Measurements from ENCODE around the gene VWDE.
"Not testable (repeated sequence)": the region's sequence is repeated elsewhere in the genome, so short reads cannot be mapped to it uniquely, and the experiment has no call there.

Gene VWDE

GRCh38 chr7:12401538-12402364 is 1.9 kb downstream of the VWDE start:
- no peak for DNase-seq (ENCODE audit: low read depth)

DNA sequence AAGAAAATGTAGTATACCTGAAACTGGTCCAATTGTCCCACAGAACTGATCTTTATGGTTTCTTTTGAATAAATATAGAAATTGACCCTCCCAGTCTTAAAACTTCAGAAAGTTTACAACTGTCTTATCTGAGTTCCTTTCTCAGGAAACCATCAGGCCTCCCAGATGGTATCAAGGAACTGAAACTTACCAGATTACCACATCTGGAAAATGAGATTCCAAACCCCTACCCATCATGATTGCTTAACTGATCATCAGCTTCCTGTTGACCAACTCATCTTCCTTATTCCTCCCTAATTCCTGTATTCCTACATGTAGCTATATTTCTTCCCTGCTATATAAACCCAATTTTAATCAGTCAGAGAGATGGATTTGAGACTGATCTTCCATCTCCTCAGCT is 5.5 kb downstream of the VWDE start:
- DNase-seq (ENCODE audit: low read depth), result no peak

GRCh38 chr7:12397671-12398070 is 6.0 kb downstream of the VWDE start:
- no peak for DNase-seq (ENCODE audit: low read depth)

- DNase-seq (ENCODE audit: low read depth), result not testable (repeated sequence)
Measured at GRCh38 chr7:12396670-12397069, 7.0 kb downstream of the VWDE start.

DNA sequence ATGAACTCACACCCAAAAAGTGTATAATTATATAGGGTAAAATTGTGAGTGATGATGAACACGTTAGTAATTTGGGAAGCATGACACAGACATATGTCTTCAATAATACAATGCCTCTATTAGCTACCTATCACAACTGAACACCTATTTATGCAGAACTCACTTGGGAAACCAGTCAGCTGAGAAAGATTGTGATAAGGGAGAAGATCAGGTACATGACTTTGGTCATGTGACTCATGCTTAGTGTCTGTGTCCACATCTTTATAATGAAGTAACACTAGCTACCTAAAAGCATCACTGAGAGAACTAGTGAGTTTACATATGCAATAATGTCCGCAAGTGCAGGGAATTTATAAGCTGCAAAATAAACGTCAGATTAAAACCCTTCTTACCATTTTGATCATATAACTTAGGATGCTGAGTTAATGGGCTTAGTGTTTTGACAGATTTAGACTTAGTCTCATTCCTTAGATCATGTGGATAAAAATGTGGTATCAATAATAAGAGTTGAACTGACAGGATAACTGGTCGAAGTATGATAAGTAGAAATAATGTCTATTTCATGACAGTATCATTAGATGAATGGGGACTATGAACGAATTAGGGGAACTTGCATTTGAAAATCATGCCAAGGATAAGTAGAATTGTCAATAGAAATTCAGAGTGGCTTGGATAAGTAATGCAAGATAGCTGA is 11.6 kb downstream of the VWDE start:
- no peak for DNase-seq (ENCODE audit: low read depth)

- DNase-seq (ENCODE audit: low read depth), result peak; percentile 50
Measured at GRCh38 chr7:12389089-12389700, 14.5 kb downstream of the VWDE start.

DNA sequence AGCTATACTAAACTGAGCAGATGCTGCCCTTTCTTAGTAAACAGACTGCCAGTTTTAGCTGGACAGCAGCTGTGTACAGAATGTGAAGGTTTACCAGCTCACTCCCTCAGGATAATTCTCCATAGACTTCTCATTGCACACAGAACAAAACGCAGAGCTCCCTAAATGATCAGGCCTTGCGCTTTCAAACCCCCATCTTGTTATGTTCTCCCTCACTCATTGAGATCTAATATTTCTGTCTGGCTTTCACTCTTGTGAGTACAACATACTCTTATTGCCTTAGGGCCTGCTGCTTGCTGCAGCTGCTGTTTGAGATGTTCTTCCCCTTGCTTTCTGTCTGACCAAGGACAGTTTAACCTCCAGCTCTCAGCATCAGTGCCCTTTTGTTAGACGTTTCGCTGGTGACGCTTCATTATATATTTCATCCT is 17.3 kb downstream of the VWDE start:
- no peak for DNase-seq (ENCODE audit: low read depth)

DNA sequence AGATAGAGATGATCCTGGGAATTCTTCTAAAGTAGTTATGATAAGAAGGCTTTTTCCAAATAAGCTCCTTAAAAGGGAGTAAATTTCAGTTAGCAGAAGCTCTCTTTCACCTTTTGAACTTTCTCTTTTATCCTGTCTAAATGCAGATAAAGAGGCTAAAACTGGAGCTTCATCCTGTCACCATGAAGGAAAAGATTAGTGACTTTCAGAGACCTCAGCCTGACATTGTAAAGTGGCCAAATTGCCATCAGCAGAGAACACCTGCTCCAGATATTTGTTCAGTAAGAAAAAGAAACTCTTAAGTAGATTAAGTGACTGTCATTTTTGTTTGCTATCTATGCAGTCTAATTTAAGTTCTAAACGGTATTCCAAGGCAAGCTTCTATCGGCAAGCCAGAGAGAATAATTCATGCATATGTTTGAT is 18.3 kb downstream of the VWDE start:
- no peak for DNase-seq (ENCODE audit: low read depth)

DNA sequence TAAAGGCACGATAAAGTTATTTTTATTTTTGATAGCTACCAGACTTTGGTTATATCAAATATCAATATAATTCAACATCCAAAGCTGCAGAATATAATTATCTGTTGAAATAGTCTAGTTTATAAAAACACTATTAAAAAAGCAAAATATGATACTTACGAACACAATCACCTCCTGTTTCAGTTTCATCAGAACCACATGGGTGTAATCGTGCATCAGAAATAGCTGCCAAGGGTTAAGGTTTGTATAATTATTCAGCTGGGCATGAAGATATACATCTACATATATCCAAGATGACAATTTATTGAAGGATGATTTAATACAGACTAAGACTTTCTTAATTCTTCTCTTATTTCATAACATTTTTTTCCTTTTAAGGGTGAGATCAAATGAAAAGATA is 20.3 kb downstream of the VWDE start:
- DNase-seq (ENCODE audit: low read depth), result peak; percentile 73

GRCh38 chr7:12378389-12378788 is 25.3 kb downstream of the VWDE start:
- no peak for DNase-seq (ENCODE audit: low read depth)

DNA sequence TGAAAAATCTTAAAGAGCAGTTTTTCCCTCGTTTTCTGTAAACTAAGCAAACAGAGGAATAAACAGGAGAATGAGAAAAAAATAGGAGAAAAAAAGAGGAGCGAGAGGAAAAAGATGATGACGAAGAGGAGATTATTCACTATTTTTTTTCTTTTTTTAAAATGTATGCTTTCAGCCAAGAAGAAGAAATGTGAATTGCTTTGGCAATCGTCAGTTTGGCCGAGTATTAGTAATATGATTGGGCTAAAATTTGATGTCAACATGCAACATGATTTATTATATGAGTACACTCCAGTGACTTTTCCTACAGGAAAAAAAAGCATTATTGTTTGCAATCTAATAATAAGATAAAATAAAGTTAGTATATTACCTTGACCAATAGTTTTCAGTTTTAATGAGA is 26.3 kb downstream of the VWDE start:
- DNase-seq (ENCODE audit: low read depth), result no peak

DNA sequence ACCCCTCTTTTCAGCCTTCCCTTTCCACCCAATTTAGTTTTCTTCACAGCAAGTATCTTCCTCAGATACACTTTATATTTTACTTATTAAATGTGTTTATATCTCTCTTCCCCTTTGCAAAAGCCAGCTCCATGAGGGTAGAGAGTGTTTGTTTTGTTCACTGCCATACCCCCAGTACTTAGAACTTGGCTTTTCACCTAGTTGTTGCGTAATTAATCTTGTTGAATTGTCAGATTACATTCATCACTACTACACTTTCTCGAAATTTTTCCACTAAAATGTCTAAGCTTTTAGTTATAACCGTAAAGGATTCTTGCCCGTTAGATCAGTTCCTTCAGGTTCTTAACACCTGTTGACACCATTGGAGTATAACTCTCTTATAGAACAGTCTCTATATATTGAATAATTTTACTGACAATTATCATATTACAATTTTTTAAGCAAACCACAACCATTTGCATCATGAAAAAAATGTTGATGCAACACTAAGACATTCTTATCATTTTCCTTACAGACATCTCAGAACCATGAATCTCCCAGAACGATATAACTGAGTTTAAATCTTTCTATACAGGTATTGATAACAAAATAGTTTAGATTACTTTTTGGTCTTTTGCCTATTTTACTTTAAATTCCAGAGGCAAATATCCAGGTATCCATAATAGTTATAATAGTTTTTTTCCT is 29.9 kb downstream of the VWDE start:
- DNase-seq (ENCODE audit: low read depth), result no peak

GRCh38 chr7:12370249-12370648 is 33.4 kb downstream of the VWDE start:
- no peak for DNase-seq (ENCODE audit: low read depth)

DNA sequence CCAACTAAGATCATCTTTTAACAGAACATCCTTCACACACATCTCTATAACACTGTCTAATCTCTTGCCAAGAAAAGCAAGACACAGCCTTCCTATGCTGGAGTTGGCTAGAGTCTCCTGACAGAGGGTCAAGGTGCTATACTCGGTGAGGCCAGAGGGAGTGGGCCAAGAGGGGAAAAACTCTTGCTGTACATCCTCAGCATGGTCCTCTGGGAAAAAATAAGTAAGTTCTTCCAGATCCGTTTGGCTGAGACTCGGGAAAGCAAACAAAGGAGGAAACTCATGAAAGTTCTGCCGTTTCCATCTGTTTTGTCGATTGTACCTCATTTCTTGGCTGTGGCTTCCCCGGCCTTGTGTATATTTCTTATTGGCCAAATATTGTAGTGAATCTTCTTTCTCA is 33.9 kb downstream of the VWDE start:
- no peak for DNase-seq (ENCODE audit: low read depth)

- no peak for DNase-seq (ENCODE audit: low read depth)
Measured at GRCh38 chr7:12369072-12369471, 34.6 kb downstream of the VWDE start.

DNA sequence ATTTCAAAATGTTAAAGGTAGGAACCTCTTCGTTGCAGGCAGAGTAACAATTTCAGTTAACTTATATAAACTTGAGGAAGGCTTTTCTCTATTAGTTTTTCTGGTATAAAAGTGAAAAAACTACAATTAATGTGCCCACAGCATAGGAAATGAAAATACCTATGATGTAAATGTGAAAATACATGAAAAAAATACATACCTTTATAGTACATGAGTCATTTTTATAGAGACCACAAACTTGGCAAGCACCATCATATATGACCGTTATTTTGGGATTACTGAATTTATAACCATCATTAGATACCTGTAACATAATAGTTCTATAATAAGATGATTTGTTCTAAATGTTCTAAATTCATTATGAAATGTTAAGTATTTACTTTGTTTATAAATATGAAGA is 42.7 kb downstream of the VWDE start:
- no peak for DNase-seq (ENCODE audit: low read depth)

DNA sequence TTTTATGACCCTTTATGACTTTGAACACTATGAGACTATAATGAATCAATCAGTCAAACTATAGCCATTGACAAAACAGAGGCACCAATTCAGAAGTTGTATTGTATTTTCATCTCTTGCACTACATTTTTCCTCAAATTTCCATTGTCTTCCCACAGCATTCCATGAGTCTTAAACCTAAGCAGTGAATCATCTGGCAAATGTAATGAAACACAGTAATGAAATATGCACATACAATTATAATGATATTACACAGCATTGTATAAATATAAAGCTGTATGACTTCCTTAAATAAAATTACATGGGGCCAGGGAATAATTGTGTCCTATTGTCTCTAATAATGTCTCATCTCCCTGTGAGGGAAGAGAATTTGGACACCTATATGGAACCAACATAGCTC is 45.0 kb downstream of the VWDE start:
- no peak for DNase-seq (ENCODE audit: low read depth)

- no peak for DNase-seq (ENCODE audit: low read depth)
Measured at GRCh38 chr7:12357508-12357907, 46.2 kb downstream of the VWDE start.

GRCh38 chr7:12351843-12352242 is 51.8 kb downstream of the VWDE start:
- DNase-seq (ENCODE audit: low read depth), result no peak

GRCh38 chr7:12350971-12351370 is 52.7 kb downstream of the VWDE start:
- no peak for DNase-seq (ENCODE audit: low read depth)

GRCh38 chr7:12337095-12337494 is 66.6 kb downstream of the VWDE start:
- DNase-seq (ENCODE audit: low read depth), result no peak
